ENCODE data around the gene HSD17B1.

DNA sequence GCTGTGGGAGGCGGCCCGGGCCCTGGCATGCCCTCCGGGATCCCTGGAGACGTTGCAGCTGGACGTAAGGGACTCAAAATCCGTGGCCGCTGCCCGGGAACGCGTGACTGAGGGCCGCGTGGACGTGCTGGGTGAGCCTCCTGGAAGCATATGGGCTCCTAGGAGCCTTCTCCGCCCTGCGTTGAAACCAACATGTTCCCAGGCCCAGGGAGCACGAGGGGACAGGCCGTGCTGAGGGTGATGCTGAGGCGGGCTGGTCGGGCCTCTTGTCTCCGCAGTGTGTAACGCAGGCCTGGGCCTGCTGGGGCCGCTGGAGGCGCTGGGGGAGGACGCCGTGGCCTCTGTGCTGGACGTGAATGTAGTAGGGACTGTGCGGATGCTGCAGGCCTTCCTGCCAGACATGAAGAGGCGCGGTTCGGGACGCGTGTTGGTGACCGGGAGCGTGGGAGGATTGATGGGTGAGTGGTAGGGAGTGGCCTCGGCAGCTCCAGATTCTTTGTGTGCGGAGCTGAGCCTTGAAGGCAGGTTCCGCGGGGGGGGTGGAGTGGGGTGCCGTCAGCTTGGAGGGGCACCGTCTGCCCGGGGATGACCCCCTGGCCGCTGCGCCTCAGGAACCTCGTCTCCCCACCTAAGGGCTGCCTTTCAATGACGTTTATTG, 567 bp downstream of the HSD17B1 start:
- TF ChIP-seq, protein P1, sequence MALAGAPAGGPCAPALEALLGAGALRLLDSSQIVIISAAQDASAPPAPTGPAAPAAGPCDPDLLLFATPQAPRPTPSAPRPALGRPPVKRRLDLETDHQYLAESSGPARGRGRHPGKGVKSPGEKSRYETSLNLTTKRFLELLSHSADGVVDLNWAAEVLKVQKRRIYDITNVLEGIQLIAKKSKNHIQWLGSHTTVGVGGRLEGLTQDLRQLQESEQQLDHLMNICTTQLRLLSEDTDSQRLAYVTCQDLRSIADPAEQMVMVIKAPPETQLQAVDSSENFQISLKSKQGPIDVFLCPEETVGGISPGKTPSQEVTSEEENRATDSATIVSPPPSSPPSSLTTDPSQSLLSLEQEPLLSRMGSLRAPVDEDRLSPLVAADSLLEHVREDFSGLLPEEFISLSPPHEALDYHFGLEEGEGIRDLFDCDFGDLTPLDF (CRISPR knock-in tag; IDR thresholded peaks at IDR 0.05): no peak
- no peak for TF ChIP-seq TBL1XR1 (IDR thresholded peaks at IDR 0.05; ENCODE audit: borderline replicate concordance, low read length, partially characterized antibody)
- no peak for TF ChIP-seq ZNF451 (CRISPR knock-in tag; IDR thresholded peaks at IDR 0.05)
- TF ChIP-seq, protein P2, sequence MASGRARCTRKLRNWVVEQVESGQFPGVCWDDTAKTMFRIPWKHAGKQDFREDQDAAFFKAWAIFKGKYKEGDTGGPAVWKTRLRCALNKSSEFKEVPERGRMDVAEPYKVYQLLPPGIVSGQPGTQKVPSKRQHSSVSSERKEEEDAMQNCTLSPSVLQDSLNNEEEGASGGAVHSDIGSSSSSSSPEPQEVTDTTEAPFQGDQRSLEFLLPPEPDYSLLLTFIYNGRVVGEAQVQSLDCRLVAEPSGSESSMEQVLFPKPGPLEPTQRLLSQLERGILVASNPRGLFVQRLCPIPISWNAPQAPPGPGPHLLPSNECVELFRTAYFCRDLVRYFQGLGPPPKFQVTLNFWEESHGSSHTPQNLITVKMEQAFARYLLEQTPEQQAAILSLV (CRISPR knock-in tag; IDR thresholded peaks at IDR 0.05; ENCODE audit: borderline replicate concordance): no peak
- TF ChIP-seq, protein P3, sequence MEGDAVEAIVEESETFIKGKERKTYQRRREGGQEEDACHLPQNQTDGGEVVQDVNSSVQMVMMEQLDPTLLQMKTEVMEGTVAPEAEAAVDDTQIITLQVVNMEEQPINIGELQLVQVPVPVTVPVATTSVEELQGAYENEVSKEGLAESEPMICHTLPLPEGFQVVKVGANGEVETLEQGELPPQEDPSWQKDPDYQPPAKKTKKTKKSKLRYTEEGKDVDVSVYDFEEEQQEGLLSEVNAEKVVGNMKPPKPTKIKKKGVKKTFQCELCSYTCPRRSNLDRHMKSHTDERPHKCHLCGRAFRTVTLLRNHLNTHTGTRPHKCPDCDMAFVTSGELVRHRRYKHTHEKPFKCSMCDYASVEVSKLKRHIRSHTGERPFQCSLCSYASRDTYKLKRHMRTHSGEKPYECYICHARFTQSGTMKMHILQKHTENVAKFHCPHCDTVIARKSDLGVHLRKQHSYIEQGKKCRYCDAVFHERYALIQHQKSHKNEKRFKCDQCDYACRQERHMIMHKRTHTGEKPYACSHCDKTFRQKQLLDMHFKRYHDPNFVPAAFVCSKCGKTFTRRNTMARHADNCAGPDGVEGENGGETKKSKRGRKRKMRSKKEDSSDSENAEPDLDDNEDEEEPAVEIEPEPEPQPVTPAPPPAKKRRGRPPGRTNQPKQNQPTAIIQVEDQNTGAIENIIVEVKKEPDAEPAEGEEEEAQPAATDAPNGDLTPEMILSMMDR (CRISPR knock-in tag; IDR thresholded peaks at IDR 0.05): no peak
- TF ChIP-seq, protein P4, sequence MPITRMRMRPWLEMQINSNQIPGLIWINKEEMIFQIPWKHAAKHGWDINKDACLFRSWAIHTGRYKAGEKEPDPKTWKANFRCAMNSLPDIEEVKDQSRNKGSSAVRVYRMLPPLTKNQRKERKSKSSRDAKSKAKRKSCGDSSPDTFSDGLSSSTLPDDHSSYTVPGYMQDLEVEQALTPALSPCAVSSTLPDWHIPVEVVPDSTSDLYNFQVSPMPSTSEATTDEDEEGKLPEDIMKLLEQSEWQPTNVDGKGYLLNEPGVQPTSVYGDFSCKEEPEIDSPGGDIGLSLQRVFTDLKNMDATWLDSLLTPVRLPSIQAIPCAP (CRISPR knock-in tag; IDR thresholded peaks at IDR 0.05; ENCODE audit: low read depth): no peak
- TF ChIP-seq SOX6 (IDR thresholded peaks at IDR 0.05): no peak
- no peak for TF ChIP-seq SOX6 (CRISPR knock-in tag; IDR thresholded peaks at IDR 0.05)
- TF ChIP-seq REL (CRISPR knock-in tag; conservative IDR thresholded peaks at IDR 0.05): no peak; the same call in 1 of the 2 replicates
- TF ChIP-seq IRF2 (CRISPR knock-in tag; IDR thresholded peaks at IDR 0.05): no peak
